ENCODE measurements around the gene PSMB1. TPM values are rescaled to one million over a fixed set of nuclear protein-coding genes. Genes with fewer than 3 reads are reported as not detected.
A peak's percentile ranks its signal among the peaks of the same experiment; 100 is the strongest.
"Not testable (repeated sequence)": the region's sequence is repeated elsewhere in the genome, so short reads cannot be mapped to it uniquely, and the experiment has no call there.

PSMB1 gene
- total RNA-seq, 4 donors from 2014 or later = 187 to 269 (median 218) TPM

DNA sequence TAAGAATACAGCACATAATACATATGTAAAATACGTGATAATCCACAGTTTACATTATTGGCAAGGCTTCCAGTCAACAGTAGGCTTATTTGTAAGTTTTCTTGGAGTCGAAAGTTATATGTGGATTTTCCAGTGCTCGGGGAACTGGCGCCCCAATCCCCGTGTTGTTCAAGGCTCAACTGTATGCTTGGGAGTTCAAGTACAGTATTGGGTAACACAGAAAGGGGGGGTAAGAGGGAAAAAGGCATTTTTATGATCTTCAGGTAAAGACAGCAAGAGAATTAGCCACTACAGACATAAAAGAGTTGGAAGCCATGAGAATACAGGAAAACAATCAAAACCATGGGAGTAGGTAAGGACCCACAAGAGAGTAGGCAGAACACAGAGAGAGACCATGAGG, 16.4 kb downstream of the PSMB1 start:
- ATAC-seq (ENCODE audit: low FRiP score) = no peak
- TF ChIP-seq, protein P1, sequence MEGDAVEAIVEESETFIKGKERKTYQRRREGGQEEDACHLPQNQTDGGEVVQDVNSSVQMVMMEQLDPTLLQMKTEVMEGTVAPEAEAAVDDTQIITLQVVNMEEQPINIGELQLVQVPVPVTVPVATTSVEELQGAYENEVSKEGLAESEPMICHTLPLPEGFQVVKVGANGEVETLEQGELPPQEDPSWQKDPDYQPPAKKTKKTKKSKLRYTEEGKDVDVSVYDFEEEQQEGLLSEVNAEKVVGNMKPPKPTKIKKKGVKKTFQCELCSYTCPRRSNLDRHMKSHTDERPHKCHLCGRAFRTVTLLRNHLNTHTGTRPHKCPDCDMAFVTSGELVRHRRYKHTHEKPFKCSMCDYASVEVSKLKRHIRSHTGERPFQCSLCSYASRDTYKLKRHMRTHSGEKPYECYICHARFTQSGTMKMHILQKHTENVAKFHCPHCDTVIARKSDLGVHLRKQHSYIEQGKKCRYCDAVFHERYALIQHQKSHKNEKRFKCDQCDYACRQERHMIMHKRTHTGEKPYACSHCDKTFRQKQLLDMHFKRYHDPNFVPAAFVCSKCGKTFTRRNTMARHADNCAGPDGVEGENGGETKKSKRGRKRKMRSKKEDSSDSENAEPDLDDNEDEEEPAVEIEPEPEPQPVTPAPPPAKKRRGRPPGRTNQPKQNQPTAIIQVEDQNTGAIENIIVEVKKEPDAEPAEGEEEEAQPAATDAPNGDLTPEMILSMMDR (IDR thresholded peaks at IDR 0.05) = no peak
- no peak for DNase-seq (ENCODE audit: low spot score)

DNA sequence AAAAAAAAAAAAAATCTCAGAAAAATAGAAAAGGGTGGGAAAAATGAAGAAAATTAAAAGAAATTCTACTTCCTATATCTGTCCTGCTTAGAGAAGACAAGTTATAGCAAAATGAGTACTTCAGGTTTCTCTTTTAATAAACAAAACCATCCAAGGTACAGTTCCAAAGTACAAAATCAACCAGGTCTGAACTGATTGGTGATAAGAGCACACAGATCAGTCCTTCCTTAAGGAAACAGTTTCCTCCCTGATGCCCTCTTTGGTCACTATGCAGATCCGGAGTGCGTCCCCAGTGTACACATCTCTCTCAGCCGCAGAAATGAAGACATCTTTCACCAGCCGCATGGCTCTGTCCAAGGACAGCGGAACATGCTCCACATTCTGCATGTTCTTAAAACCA, 18.1 kb downstream of the PSMB1 start:
- TF ChIP-seq, protein P1 (IDR thresholded peaks at IDR 0.05) = no peak
- ATAC-seq (ENCODE audit: low FRiP score) = no peak

DNA sequence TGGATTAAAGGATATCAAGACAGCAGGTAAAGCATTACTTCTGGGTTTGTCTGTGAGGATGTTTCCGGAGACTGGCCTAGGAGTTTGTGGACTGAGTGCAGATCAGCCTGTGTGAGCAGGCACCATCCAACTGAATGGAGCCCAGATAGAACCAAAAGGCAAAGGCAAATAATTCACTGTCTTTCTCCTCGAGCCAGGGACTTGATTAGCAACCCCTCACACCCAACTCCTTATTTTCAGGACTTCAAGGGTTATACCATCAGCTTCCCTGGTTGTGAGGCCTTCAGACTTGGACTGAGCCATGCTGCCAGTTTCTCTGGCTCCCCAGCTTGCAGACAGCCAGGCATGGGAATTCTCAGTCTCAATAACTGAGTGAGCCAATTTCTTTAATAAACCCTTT, 19.3 kb downstream of the PSMB1 start:
- DNase-seq (ENCODE audit: low spot score) (no peak), ATAC-seq (ENCODE audit: low FRiP score) (no peak)
- TF ChIP-seq, protein P1 (IDR thresholded peaks at IDR 0.05) = no peak

More for the DNA sequence above, 18.1 kb downstream of the PSMB1 start:
- DNase-seq (ENCODE audit: low spot score) = no peak

DNA sequence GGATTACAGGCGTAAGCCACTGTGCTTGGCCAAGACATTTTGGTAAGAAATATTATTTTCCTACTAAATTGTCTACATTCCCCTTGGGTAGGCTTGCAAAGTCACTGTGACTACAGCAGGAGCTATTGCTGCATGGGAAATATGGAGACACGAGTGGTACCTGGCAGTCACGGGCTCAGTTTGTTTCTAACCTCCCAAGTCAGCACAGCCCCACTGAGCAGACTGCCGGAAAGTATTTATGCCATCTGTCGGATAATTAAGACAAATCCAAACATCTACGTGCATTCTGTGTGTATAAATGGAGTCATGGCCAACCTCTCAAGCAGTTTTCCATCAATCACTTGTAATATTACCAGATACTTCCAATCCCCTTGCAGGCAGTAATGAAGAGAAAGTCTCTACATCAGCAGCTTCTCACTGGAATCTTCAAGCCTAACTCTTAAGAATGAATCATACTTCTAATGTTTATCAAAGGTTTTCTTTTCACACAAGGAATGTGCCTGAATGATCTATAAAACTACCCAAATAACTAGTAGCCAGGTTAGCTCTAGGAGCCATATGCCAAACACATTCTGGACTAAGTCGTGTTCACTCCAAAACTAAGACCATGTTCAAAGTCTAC, 20.1 kb downstream of the PSMB1 start:
- no peak for ATAC-seq (ENCODE audit: low FRiP score)
- no peak for DNase-seq (ENCODE audit: low spot score)

DNA sequence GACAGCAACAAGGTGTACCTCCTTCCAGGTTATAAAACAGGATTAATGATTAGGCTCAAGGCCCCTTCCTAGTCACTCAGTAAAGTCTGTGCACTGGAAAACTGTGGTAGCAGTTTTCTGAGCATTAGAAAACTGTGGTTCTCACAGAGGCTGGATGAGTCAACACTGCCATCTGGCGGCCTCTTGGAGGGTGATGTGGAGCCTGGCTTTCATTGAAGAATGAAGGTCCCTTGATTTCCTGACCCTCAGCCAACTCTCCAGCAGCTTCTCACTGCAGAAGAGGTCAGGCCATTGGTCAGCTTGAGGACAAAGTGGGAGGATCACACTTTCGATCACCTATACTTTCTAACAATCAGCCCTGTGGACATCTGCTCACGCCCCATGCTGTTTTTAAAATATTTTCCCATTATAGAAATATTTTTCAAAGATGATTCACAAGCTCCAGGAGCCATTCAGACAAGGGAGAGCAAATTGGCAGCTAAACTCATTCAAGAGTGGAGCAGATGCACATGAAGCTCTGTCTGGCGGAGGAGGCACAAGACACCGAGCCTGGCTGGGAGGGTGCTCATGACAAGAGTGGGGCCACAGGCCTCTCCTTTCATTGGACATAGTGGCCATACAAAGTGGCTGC, 23.2 kb downstream of the PSMB1 start:
- ATAC-seq (ENCODE audit: low FRiP score) = peak; percentile 80
- peak; percentile 68 for DNase-seq (ENCODE audit: low spot score)
- TF ChIP-seq, protein P1 (IDR thresholded peaks at IDR 0.05) = peak in 1 of 3 donors; percentile 60

More for the DNA sequence above, 20.1 kb downstream of the PSMB1 start:
- TF ChIP-seq, protein P1 (IDR thresholded peaks at IDR 0.05) = no peak

DNA sequence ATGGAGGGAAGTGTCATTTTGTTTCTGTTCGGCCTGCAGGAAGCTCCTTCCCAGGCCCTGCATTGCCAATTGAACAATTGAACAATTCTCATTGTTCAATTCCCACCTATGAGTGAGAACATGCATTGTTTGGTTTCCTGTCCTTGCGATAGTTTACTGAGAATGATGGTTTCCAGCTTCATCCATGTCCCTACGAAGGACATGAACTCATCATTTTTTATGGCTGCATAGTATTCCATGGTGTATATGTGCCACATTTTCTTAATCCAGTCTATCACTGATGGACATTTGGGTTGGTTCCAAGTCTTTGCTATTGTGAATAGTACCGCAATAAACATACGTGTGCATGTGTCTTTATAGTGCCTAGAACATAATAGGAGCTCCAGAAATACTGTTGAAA, 25.1 kb downstream of the PSMB1 start:
- not testable (repeated sequence) for ATAC-seq (ENCODE audit: low FRiP score); DNase-seq (ENCODE audit: low spot score)

DNA sequence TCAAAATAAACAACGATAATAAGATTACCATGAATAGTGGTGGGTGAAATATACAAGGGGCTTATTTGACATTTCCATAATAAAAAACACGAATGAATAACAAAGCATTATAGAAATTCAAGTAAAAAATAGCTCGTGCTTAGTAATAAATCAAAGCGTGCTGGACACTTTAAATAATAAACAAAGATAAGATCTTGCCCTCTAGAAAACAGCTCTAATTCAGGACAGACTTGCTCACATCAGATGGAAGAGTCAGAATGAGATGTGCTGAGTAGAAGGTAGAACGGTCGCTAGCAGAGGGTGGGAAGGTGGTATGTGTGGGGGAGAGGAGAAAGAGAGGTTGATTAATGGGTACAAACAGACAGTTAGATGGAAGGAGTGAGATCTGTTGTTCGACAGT, 27.3 kb downstream of the PSMB1 start:
- no peak for DNase-seq (ENCODE audit: low spot score)
- TF ChIP-seq, protein P1 (IDR thresholded peaks at IDR 0.05) = no peak
- ATAC-seq (ENCODE audit: low FRiP score) = no peak

Measured in omental fat pad (tissue), 4 donors.